NCI-H526 treated with DMSO at 0.1 percent for 48 hours (cell line): ENCODE results near the gene KRTAP12-2.
"Not testable (repeated sequence)": the region's sequence is repeated elsewhere in the genome, so short reads cannot be mapped to it uniquely, and the experiment has no call there.

Source experiments
- DNase-seq: peaks from one replicate; lab custom pipeline; 2025; lab: John Stamatoyannopoulos, UW

The KRTAP12-2 gene

DNA sequence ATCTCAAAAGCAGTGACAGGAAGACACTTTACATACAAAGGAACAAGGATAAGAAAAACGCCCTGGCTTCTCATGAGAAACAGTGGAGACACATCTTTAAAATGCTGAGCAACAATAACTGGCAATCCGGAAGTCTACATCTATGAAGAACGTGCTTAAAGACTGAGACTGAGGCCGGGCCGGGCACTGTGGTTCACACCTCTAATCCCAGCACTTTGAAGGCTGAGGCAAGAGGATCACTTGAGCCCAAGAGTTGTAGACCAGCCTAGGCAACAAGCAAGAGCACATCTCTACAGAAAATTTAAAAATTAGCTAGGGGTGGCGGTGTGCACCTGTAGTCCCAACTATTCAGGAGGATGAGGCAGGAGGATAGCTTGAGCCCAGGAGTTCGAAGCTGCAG is 17.4 kb upstream of the KRTAP12-2 start:
- DNase-seq, result no peak

GRCh38 chr21:44682580-44683151 is 15.9 kb upstream of the KRTAP12-2 start:
- no peak for DNase-seq

- no peak for DNase-seq
These were observed 15.3 kb upstream of the KRTAP12-2 start, which contains the start of gene KRTAP12-1 for GRCh38 chr21:44681861-44682579. Gene KRTAP12-1 (minus strand): TSS chr21:44682163. CDS start chr21:44682123, 40 bp downstream.

GRCh38 chr21:44681152-44681551 is 14.4 kb upstream of the KRTAP12-2 start:
- no peak for DNase-seq

DNA sequence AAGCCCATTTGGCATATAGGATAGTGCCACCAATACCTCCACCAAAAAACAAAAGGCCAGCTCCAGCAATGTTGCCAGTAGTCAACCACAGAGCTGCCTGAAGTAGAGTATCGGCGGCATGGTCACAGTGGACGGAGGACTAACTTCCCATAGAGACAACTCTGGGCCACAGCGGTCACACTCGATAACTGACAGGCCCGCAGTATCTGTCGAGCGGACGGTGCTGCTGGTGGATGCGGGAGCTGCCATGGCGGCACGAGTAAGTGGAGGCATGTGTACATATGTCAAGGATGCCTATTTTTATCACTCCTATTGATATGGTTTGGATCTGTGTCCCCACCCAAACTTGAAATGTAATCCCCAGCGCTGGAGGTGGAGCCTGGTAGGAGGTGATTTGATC is 11.2 kb upstream of the KRTAP12-2 start:
- no peak for DNase-seq

GRCh38 chr21:44671911-44672310 is 5.2 kb upstream of the KRTAP12-2 start:
- no peak for DNase-seq

GRCh38 chr21:44670642-44671432 is 4.1 kb upstream of the KRTAP12-2 start:
- no peak for DNase-seq

GRCh38 chr21:44667612-44668011 is 885 bp upstream of the KRTAP12-2 start:
- DNase-seq, result no peak

GRCh38 chr21:44664691-44665090 is 2.0 kb downstream of the KRTAP12-2 start:
- DNase-seq, result no peak

GRCh38 chr21:44661567-44661966 is 5.2 kb downstream of the KRTAP12-2 start:
- not testable (repeated sequence) for DNase-seq

DNA sequence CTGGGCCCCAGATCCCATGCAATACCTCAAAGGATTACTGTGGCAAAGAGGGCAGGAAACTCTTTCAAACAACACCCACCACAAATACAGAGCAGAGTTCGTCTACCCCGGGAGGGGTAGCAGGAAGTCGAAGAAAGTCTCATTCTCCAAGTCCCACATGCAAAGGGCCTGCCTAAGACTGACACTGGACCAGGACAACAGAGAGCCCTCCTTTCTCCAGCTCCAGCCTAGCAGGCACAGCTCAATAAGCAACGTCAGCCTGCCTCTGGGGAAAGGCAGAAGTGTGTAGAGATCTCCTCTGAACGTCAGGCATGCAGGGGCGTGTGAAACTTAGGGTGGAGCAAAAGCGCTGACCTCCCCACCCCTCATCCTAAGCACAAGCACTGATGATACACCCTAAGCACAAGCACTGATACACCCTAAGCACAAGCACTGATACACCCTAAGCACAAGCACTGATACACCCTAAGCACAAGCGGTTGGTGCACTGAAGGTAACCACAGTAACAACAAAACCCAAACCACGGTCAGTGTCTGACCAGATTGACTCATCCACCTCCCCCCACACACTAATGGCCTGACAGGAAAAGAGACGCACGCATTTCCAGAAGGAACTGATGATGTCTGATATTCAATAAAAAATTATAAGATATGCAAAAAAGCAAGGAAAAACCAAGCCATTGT is 7.7 kb downstream of the KRTAP12-2 start:
- no peak for DNase-seq

- no peak for DNase-seq
These were observed 8.2 kb downstream of the KRTAP12-2 start for GRCh38 chr21:44658541-44658910.

GRCh38 chr21:44657635-44658540 is 8.8 kb downstream of the KRTAP12-2 start, which contains the start of gene KRTAP12-3:
Gene KRTAP12-3 (plus strand): TSS chr21:44657932. CDS start chr21:44657980, 48 bp downstream.
- no peak for DNase-seq

DNA sequence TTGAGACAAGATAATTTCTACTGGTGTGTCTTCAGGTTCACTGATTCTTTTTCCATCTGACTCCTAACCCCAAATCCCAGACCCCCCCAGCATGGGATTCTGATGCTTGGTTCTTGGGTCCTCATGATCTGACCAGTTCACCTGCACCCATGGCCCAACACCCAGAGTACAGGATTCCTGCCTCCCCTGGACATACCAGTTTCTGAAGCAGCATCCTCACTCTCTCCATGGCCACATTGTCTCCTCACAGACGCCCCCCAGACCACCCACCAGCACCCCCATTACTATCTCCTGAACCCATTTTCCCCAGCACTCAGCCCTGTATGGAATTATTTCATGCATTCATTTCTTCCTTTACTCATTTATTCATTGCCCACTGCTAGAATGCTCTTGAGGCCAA is 9.9 kb downstream of the KRTAP12-2 start:
- DNase-seq, result no peak

- no peak for DNase-seq
These were observed 12.1 kb downstream of the KRTAP12-2 start, which contains the start of gene KRTAP12-4 for GRCh38 chr21:44654576-44655175. Gene KRTAP12-4 (minus strand): TSS chr21:44654659. CDS start chr21:44654614, 45 bp downstream.

DNA sequence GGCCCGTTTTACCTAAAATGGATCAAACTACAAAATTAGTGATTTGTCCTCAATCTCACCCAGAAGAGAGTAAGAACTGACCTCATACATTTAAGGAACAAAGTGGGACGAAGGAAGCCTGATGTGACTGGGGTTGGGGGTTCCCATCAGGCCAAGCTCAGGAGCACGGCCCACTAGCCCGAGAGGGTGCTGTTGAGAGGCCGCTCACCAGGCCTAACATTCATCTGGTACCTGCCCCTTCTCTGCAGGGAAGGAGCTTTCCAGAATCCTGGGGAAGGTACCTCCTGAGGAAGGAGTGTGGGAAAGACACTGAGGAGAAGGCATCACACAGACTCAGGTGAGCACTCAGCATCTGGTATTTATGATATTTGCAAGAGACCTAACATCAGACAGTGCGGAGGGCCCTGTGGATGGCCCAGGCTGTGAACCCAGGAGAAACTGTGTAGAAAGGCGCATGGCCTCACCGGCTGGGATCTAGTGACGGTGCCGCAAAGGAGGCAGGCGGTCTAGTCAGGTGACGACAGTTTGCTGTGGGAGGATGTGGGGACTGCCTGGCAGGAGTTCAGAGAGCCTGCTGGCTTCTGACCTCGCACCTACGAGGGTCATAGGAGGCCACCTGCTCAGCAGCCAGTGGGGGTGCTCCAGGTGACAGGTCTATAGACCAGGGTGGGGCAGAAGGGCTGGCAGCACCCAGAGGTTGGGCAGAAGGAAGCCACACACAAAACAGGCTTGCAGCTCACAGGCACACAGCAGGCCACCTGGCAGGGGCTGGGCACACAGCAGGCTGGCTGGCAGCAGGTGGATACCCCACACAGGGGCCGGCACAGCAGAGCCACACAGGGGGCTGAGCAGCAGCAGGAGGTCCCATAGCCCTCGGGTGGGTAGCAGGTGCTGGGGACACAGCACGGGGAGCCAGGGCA is 12.8 kb downstream of the KRTAP12-2 start:
- no peak for DNase-seq

DNA sequence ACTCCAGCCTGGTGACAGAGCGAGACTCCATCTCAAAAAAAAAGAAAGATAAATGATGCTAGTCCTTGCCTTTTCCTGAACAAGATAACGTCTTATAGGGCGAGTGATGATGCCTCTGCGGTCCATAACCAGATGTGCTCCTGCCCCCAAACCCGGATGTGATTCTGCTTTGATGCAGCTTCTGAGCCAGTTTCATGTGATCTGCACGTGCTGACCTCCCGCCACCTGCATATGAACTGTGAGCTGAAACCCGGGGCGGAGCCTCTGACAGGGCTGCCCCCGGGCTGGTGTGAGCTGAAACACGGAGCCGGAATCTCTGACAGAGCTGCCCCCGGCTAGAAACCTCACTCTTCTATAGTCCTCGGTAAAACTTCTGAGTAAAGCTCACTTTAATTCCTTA is 13.6 kb downstream of the KRTAP12-2 start:
- DNase-seq, result no peak

DNA sequence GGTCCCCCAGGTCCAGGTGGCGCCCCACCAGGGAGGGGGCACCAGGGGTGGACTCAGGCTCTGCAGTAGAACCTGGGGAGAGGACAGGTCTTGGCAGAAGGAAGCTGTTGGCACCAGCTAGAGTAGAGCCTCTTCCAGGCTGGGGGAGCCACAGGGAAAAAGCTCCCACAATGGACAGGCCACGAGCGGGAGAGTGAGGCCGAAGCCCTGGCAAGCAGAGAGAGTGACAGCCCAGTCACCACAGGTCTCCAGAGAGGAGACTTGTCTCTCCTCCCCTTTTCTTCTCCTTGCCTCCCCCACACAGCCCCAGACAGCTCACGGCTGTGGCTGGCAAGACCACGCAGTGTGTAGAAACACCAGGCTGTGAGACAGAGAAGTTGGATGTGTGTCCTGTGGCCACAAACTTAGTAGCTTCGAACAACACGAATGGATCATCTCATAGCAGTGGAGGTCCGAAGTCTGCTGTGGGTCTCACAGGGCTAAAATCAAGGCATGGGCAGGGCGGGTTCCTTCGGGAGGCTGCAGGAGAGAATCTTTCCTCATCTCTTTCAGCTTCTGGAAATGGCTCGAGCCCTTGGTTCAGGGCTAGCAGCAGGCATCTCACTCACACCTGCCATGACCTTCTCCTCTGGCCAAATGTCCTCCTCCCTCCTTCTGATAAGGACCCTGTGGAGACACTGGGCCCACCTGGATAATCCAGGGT is 15.6 kb downstream of the KRTAP12-2 start:
- DNase-seq, result no peak
